ENCODE results near the gene THSD7A.
"Not testable (repeated sequence)": the region's sequence is repeated elsewhere in the genome, so short reads cannot be mapped to it uniquely, and the experiment has no call there.

THSD7A gene

DNA sequence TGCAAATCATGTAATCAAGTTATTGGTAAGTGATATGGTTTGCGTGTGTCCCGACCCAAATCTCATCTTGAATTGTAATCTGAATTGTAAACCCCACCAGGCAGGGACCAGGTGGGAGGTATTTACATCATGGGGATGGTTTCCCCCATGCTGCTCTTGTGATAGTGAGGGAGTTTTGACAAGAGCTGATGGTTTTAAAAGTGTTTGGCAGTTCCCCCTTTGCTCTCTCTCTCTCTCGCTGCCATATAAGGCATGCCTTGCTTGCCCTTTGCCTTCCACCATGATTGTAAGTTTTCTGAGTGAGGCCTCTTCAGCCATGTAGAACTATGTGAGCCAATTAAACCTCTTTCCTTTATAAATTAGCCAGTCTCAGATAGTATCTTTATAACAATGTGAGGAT, 302.6 kb downstream of the THSD7A start:
- no peak for DNase-seq (ENCODE audit: low read depth)
- TF ChIP-seq, protein P1, sequence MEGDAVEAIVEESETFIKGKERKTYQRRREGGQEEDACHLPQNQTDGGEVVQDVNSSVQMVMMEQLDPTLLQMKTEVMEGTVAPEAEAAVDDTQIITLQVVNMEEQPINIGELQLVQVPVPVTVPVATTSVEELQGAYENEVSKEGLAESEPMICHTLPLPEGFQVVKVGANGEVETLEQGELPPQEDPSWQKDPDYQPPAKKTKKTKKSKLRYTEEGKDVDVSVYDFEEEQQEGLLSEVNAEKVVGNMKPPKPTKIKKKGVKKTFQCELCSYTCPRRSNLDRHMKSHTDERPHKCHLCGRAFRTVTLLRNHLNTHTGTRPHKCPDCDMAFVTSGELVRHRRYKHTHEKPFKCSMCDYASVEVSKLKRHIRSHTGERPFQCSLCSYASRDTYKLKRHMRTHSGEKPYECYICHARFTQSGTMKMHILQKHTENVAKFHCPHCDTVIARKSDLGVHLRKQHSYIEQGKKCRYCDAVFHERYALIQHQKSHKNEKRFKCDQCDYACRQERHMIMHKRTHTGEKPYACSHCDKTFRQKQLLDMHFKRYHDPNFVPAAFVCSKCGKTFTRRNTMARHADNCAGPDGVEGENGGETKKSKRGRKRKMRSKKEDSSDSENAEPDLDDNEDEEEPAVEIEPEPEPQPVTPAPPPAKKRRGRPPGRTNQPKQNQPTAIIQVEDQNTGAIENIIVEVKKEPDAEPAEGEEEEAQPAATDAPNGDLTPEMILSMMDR (IDR thresholded peaks at IDR 0.05; ENCODE audit: insufficient read depth, low read depth, low read length, missing control alignments): no peak
- H3K4me3 ChIP-seq (ENCODE audit: low read depth, low read length): no peak overlapping the region

DNA sequence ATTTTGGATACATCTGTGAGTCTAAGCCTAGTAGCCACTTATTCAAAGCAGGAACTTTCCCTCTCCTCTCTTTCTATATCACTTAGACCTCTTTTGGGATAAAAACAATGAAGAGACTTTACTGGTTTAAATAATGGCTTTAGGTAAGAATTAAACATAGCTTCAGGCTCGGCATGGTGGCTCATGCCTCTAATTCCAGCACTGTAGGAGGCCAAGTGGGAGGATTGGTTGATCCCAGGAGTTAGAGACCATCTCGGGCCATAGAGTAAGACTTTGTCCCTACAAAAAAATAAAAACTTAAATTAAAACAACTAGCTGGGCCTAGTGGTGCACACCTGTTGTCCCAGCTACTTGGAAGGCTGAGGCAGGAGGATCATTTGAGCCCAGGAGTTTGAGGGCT, 304.3 kb downstream of the THSD7A start:
- TF ChIP-seq, protein P1 (IDR thresholded peaks at IDR 0.05; ENCODE audit: insufficient read depth, low read depth, low read length, missing control alignments): no peak
- H3K4me3 ChIP-seq (ENCODE audit: low read depth, low read length): no peak overlapping the region

DNA sequence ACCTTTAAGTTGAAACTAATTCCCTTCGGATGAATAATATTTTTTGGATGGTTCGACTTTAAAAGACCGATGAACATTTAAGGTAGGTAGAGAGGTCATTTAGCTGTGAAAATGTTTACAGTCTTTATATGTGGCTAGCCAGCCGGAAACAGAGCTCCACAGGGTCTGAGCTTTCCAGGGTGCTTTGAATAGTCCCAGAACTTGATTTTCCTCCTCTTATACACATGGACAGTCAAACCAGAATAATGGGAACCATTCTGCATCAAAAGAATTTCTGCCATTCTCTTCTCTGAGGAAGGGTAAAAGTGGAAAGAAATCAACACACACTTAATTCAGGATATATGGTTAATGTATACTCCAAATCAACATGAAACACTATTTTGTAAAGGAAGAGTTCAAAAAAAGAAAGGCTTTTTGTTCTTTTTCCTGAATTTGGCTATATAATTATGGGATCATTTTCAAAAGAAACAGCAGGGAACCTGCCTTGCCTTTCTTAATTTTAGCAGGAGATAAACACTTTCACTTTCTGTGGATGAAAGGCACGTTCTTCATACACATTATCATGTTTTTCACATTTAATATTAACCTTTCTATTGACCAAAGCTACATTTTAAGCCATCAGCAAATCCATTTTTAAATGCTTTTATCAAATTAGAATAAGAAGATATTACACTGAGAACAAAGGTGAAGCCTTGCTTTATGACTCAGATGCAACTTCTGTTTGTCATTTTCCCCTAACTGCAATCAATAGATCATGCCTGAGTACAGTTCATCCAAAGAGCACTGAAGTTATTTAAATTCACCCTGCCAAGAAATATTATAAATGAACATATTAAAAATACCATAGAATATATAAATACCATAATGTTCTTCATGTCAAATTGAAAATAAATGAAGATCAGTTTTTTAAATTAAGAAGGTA, 307.3 kb downstream of the THSD7A start:
- TF ChIP-seq, protein P1 (IDR thresholded peaks at IDR 0.05; ENCODE audit: insufficient read depth, low read depth, low read length, missing control alignments): no peak
- H3K4me3 ChIP-seq (ENCODE audit: low read depth, low read length): no peak overlapping the region
- DNase-seq (ENCODE audit: low read depth): no peak

More for the DNA sequence above, 304.3 kb downstream of the THSD7A start:
- no peak for DNase-seq (ENCODE audit: low read depth)

DNA sequence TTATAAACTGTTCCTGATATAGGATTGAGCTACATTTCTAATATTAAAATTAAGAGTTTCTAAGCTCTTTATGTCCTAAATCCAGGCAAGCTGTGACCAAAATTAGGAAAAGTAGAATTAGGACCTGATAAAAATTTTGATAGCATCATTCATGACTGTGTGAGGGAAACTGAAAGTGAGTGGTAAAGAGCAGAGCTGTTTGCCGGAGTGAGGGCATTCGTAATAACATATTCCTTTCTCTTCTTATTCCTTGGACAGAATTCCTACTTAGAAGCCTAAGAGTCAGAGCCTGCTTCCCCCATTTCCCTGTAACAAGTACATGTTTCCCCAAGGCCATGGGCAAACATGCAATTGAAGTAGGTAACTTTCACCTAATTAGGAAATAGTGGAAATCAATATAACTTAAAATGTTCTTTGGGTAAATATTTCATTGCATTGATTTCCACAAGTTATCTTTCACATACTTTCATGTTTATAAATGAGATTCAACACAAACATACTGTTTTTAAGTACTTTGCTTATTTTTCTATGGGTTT, 310.0 kb downstream of the THSD7A start:
- DNase-seq (ENCODE audit: low read depth): not testable (repeated sequence)
- H3K4me3 ChIP-seq (ENCODE audit: low read depth, low read length): peak overlapping the region; percentile 18; the same call in 1 of the 2 replicates

DNA sequence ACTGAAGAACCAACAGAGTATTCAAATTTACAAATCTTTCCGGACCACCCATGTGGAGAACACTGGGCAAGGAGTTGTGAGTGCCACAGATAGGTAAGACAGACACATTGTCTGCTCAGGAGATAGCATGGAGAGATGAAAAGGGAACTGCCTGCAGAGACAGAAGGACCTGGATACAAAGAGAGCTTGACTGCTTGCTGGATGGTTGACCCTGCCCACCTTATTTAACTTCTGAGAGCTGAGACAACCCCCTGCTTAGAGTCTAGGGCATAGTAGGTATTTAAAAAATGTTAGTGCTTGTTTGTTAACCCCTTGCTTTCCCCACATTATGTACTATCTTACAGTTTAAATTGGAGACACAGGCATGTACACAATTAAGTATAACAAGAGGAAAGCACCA, 314.1 kb downstream of the THSD7A start:
- DNase-seq (ENCODE audit: low read depth): no peak
- H3K4me3 ChIP-seq (ENCODE audit: low read depth, low read length): no peak overlapping the region
- TF ChIP-seq, protein P1 (IDR thresholded peaks at IDR 0.05; ENCODE audit: insufficient read depth, low read depth, low read length, missing control alignments): no peak

DNA sequence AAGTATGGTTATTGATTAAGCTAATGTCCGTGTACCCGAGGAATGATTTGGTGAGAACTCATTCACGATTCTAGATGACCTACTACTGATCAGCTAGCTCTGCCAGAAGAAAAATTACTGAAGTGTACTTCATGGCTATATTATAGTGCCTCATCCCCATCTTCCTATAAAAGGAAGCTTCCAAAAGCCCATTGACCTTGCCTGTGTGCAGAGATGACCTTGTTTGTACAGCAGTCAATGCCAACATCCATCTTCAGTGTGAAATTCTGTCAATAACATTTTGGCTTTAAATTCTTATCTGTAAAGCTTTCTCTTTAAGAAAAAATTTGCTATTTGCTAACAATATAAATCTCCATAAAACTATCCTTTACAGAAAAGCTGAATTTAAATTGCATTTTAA, 315.7 kb downstream of the THSD7A start:
- TF ChIP-seq, protein P1 (IDR thresholded peaks at IDR 0.05; ENCODE audit: insufficient read depth, low read depth, low read length, missing control alignments): no peak
- DNase-seq (ENCODE audit: low read depth): no peak
- no peak overlapping the region for H3K4me3 ChIP-seq (ENCODE audit: low read depth, low read length)

DNA sequence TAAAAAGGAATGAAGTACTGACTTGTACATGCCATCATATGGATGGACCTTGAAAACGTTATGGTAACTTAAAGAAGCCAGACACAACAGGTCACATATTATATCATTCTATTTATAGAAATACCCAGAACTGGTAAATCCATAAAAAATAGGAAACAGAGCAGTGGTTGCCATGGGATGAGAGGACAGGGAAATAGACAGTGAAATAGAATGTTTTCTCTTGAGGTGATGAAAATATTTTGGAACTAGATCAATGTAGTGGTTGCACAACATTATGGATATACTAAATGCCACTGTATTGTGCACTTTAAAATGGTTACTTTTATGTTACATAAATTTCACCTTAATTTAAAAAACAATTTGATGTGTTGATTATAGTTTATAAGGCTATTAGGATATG, 318.5 kb downstream of the THSD7A start:
- TF ChIP-seq, protein P1 (IDR thresholded peaks at IDR 0.05; ENCODE audit: insufficient read depth, low read depth, low read length, missing control alignments): no peak
- H3K4me3 ChIP-seq (ENCODE audit: low read depth, low read length): no peak overlapping the region
- DNase-seq (ENCODE audit: low read depth): no peak

All from GM12865 (cell line).